HepG2 (cell line): ENCODE data around the gene NEDD8. TPM values are rescaled to one million over a fixed set of nuclear protein-coding genes. Genes with fewer than 3 reads are reported as not detected.

Experiments
- ATAD3A ChIP-seq: sonication (generic); formaldehyde crosslinking; IDR thresholded peaks from 2 replicates; pipeline ENCODE4 v1.4.0; 2020; ENCODE audit warnings: missing genetic modification reagents
- CCDC6 ChIP-seq: sonication (generic); formaldehyde crosslinking; IDR thresholded peaks from 2 replicates; pipeline ENCODE4 v1.8.1; 2022; ENCODE audit warnings: mild to moderate bottlenecking, missing genetic modification reagents, moderate library complexity
- ELF4 ChIP-seq: sonication (generic); formaldehyde crosslinking; IDR thresholded peaks from 2 replicates; pipeline ENCODE4 v1.5.0; 2020; ENCODE audit warnings: missing genetic modification reagents, mild to moderate bottlenecking, moderate library complexity, borderline replicate concordance
- FOSL1 ChIP-seq: sonication (generic); formaldehyde crosslinking; IDR thresholded peaks from 2 replicates; pipeline ENCODE4 v1.9.0; 2021; ENCODE audit warnings: missing genetic modification reagents, borderline replicate concordance
- FOSL2 ChIP-seq: sonication (generic); formaldehyde crosslinking; IDR thresholded peaks from 2 replicates; pipeline ENCODE4 v1.4.0; 2020; ENCODE audit warnings: missing genetic modification reagents
- GFI1 ChIP-seq: sonication (generic); formaldehyde crosslinking; IDR thresholded peaks from 2 replicates; pipeline ENCODE4 v1.5.0; 2020; ENCODE audit warnings: missing genetic modification reagents, mild to moderate bottlenecking, borderline replicate concordance
- IKZF4 ChIP-seq: sonication (generic); formaldehyde crosslinking; IDR thresholded peaks from 2 replicates; pipeline ENCODE4 v1.5.1; 2020; ENCODE audit warnings: borderline replicate concordance, mild to moderate bottlenecking, low read depth, missing genetic modification reagents; ENCODE audit errors: not compliant biosample characterization
- JUN ChIP-seq: sonication (generic); formaldehyde crosslinking; IDR thresholded peaks from 2 replicates; pipeline ENCODE4 v1.4.0; 2020; ENCODE audit warnings: mild to moderate bottlenecking, missing genetic modification reagents
- NKX3-1 ChIP-seq: sonication (generic); formaldehyde crosslinking; IDR thresholded peaks from 2 replicates; pipeline ENCODE4 v1.5.0; 2020; ENCODE audit warnings: missing genetic modification reagents
- NR2F6 ChIP-seq, 2 experiments: IDR thresholded peaks; 2 replicates each; pipeline ENCODE4 v1.6.1; 2016; ENCODE audit warnings: antibody characterized with exemption in 1 of 2, mild to moderate bottlenecking in 1 of 2
- POGZ ChIP-seq: sonication (generic); formaldehyde crosslinking; IDR thresholded peaks from 2 replicates; pipeline ENCODE4 v1.4.0; 2020; ENCODE audit warnings: mild to moderate bottlenecking, missing genetic modification reagents
- RCOR2 ChIP-seq: IDR thresholded peaks from 2 replicates; pipeline ENCODE4 v1.6.1; 2016; ENCODE audit warnings: missing biosample characterization, missing genetic modification reagents
- RELA ChIP-seq: sonication (generic); formaldehyde crosslinking; IDR thresholded peaks from 2 replicates; pipeline ENCODE4 v1.4.0; 2020; ENCODE audit warnings: missing genetic modification reagents
- SMAD9 ChIP-seq: sonication (generic); formaldehyde crosslinking; IDR thresholded peaks from 2 replicates; pipeline ENCODE4 v1.5.1; 2020; ENCODE audit warnings: mild to moderate bottlenecking, missing genetic modification reagents
- TEAD3 ChIP-seq: optimal IDR thresholded peaks from 2 replicates; pipeline ENCODE3; 2016; ENCODE audit warnings: borderline replicate concordance
- ZBTB38 ChIP-seq: sonication (generic); formaldehyde crosslinking; IDR thresholded peaks from 2 replicates; pipeline ENCODE4 v1.5.1; 2020; ENCODE audit warnings: mild to moderate bottlenecking, missing genetic modification reagents
- ZFP62 ChIP-seq: sonication (generic); formaldehyde crosslinking; IDR thresholded peaks from 2 replicates; pipeline ENCODE4 v1.4.0; 2020; ENCODE audit warnings: missing genetic modification reagents
- ZNF12 ChIP-seq: sonication (generic); formaldehyde crosslinking; IDR thresholded peaks from 2 replicates; pipeline ENCODE4 v1.5.0; 2020; ENCODE audit warnings: missing genetic modification reagents
- ZNF180 ChIP-seq: sonication (generic); formaldehyde crosslinking; IDR thresholded peaks from 2 replicates; pipeline ENCODE4 v1.4.0; 2020; ENCODE audit warnings: low read depth, missing genetic modification reagents, borderline replicate concordance
- ZNF282 ChIP-seq: fragments of 450-650 bp; IDR thresholded peaks from 2 replicates; pipeline ENCODE4 v1.6.1; 2018; ENCODE audit not compliant: partially characterized antibody
- ZNF333 ChIP-seq: sonication (generic); formaldehyde crosslinking; IDR thresholded peaks from 2 replicates; pipeline ENCODE4 v1.4.0; 2020; ENCODE audit warnings: mild to moderate bottlenecking, missing genetic modification reagents, borderline replicate concordance
- ZNF382 ChIP-seq: sonication (generic); formaldehyde crosslinking; IDR thresholded peaks from 2 replicates; pipeline ENCODE4 v1.5.0; 2020; ENCODE audit warnings: missing genetic modification reagents, mild to moderate bottlenecking, borderline replicate concordance
- ZNF468 ChIP-seq: sonication (generic); formaldehyde crosslinking; IDR thresholded peaks from 2 replicates; pipeline ENCODE4 v1.8.0; 2022; ENCODE audit warnings: mild to moderate bottlenecking, moderate library complexity, missing genetic modification reagents
- ZNF530 ChIP-seq: sonication (generic); formaldehyde crosslinking; IDR thresholded peaks from 2 replicates; pipeline ENCODE4 v1.5.0; 2020; ENCODE audit warnings: low read depth, mild to moderate bottlenecking, missing genetic modification reagents
- ZNF772 ChIP-seq: sonication (generic); formaldehyde crosslinking; IDR thresholded peaks from 2 replicates; pipeline ENCODE4 v1.5.0; 2020; ENCODE audit warnings: mild to moderate bottlenecking, missing genetic modification reagents
- polyA plus RNA-seq, 8 experiments: library from polyadenylated mRNA; depleted of rRNA in 3 of 8; stranded (reverse) in 7 of 8; unstranded in 1 of 8; fragments of >200 nt; fragmentation: Illumina TruSeq in 4 of 8; extraction: Trizol in 4 of 8; gene quantifications; 2 replicates each; pipeline versions ENCODE4 v1.2.1 to v1.2.3, GENCODE V29; 2011 to 2016; ENCODE audit warnings: low read depth in 4 of 8, missing spikeins in 1 of 8, mixed read lengths in 1 of 8; ENCODE audit not compliant: insufficient read depth in 1 of 8
- total RNA-seq, 5 experiments: library from RNA; depleted of rRNA; stranded (reverse); fragments of >200 nt; fragmentation: Illumina TruSeq; extraction: Trizol; gene quantifications; 2 replicates each; pipeline ENCODE4 v1.2.3, GENCODE V29; 2016; ENCODE audit warnings: low read depth in 1 of 5
- TF ChIP-seq, protein P1 (sequence below): sonication (generic); formaldehyde crosslinking; IDR thresholded peaks from 2 replicates; pipeline ENCODE4 v1.5.0; 2020; ENCODE audit warnings: missing genetic modification reagents
- TF ChIP-seq, protein P2 (sequence below): IDR thresholded peaks from 2 replicates; pipeline ENCODE4 v1.6.1; 2016; ENCODE audit warnings: low read depth, borderline replicate concordance
- TF ChIP-seq, protein P3 (sequence below): sonication (generic); formaldehyde crosslinking; IDR thresholded peaks from 2 replicates; pipeline ENCODE4 v1.9.0; 2021; ENCODE audit warnings: missing genetic modification reagents, borderline replicate concordance
- TF ChIP-seq, protein P4 (sequence below): IDR thresholded peaks from 2 replicates; pipeline ENCODE4 v1.6.1; 2016; ENCODE audit warnings: low read depth, control low read depth

NEDD8 gene
- total and polyA plus RNA-seq, 2 of the 13 experiments (the other 11 are each of a cell fraction or from before 2014, with no cell fraction given) = 535 to 713 TPM

DNA sequence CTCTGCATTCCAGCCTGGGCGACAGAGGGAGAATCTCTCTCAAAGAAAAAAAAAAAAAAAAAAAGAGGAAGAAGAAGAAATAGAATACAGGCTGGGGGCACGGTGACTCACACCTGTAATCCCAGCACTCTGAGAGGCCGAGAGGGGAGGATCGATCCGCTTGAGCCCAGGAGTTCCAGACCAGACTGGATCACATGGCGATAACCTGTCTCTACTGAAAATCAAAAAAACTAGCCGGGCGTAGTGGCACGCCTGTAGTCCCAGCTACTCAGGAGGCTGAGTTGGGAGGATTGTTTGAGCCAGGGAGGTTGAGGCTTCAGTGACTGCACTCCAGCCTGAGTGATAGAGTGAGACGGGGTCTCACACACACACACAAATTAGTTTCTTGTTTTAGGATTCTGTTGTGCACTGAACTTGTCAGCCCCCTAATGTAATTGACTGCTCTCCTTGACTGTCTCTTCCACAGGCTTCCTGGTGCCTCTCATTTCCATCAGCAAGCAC is 11.2 kb upstream of the NEDD8 start (continued):
- 0 out of 2 replicates have a peak, but pooled peaks have one; percentile 41 for TF ChIP-seq RCOR2 (CRISPR knock-in tag)
- TF ChIP-seq TEAD3 (CRISPR knock-in tag) = peak; percentile 36
- TF ChIP-seq IKZF4 (CRISPR knock-in tag) = no peak
- TF ChIP-seq ZNF333 (CRISPR knock-in tag) = peak; percentile 87
- 0 out of 2 replicates have a peak, but pooled peaks have one; percentile 26 for TF ChIP-seq SMAD9 (CRISPR knock-in tag)
- TF ChIP-seq ZNF12 (CRISPR knock-in tag) = 0 out of 2 replicates have a peak, but pooled peaks have one; percentile 2
- TF ChIP-seq RELA = no peak
- TF ChIP-seq ZNF180 = 0 out of 2 replicates have a peak, but pooled peaks have one; percentile 56
- TF ChIP-seq, protein P1, sequence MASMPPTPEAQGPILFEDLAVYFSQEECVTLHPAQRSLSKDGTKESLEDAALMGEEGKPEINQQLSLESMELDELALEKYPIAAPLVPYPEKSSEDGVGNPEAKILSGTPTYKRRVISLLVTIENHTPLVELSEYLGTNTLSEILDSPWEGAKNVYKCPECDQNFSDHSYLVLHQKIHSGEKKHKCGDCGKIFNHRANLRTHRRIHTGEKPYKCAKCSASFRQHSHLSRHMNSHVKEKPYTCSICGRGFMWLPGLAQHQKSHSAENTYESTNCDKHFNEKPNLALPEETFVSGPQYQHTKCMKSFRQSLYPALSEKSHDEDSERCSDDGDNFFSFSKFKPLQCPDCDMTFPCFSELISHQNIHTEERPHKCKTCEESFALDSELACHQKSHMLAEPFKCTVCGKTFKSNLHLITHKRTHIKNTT (CRISPR knock-in tag) = peak; percentile 71; the same call in 1 of the 2 replicates
- TF ChIP-seq, protein P2, sequence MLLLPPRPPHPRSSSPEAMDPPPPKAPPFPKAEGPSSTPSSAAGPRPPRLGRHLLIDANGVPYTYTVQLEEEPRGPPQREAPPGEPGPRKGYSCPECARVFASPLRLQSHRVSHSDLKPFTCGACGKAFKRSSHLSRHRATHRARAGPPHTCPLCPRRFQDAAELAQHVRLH = no peak
- no peak for TF ChIP-seq ZFP62
- TF ChIP-seq, protein P3, sequence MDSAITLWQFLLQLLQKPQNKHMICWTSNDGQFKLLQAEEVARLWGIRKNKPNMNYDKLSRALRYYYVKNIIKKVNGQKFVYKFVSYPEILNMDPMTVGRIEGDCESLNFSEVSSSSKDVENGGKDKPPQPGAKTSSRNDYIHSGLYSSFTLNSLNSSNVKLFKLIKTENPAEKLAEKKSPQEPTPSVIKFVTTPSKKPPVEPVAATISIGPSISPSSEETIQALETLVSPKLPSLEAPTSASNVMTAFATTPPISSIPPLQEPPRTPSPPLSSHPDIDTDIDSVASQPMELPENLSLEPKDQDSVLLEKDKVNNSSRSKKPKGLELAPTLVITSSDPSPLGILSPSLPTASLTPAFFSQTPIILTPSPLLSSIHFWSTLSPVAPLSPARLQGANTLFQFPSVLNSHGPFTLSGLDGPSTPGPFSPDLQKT (CRISPR knock-in tag) = no peak
- TF ChIP-seq POGZ = peak; percentile 16; the same call in 1 of the 2 replicates
- TF ChIP-seq CCDC6 (CRISPR knock-in tag) = no peak
- TF ChIP-seq FOSL1 (CRISPR knock-in tag) = peak; percentile 10; the same call in 1 of the 2 replicates
- no peak for TF ChIP-seq GFI1 (CRISPR knock-in tag)
- no peak for TF ChIP-seq ATAD3A (CRISPR knock-in tag)
- TF ChIP-seq ZNF530 (CRISPR knock-in tag) = no peak
- no peak; the same call in 1 of the 2 replicates for TF ChIP-seq JUN (CRISPR knock-in tag)
- TF ChIP-seq NR2F6 (IDR thresholded peaks at IDR 0.05) = no peak
- TF ChIP-seq NR2F6 (CRISPR knock-in tag; IDR thresholded peaks at IDR 0.05) = no peak; the same call in 1 of the 2 replicates
- TF ChIP-seq ZNF282 = peak; percentile 36
- TF ChIP-seq NKX3-1 (CRISPR knock-in tag) = no peak
- no peak for TF ChIP-seq ELF4
- TF ChIP-seq FOSL2 (CRISPR knock-in tag) = peak; percentile 87
- TF ChIP-seq, protein P4, sequence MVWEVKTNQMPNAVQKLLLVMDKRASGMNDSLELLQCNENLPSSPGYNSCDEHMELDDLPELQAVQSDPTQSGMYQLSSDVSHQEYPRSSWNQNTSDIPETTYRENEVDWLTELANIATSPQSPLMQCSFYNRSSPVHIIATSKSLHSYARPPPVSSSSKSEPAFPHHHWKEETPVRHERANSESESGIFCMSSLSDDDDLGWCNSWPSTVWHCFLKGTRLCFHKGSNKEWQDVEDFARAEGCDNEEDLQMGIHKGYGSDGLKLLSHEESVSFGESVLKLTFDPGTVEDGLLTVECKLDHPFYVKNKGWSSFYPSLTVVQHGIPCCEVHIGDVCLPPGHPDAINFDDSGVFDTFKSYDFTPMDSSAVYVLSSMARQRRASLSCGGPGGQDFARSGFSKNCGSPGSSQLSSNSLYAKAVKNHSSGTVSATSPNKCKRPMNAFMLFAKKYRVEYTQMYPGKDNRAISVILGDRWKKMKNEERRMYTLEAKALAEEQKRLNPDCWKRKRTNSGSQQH = no peak
- TF ChIP-seq ZNF468 (CRISPR knock-in tag) = no peak
- TF ChIP-seq ZNF772 = peak; percentile 51
- TF ChIP-seq ZNF382 = no peak
- TF ChIP-seq ZBTB38 (CRISPR knock-in tag) = peak; percentile 72; the same call in 1 of the 2 replicates
